HepG2 (cell line): ENCODE measurements around the gene MAIP1.

Experiments used
- CTCF ChIP-seq: sonication (generic); formaldehyde crosslinking; IDR thresholded peaks from 2 replicates; pipeline ENCODE4 v1.5.0; 2020; ENCODE audit warnings: mild to moderate bottlenecking, missing genetic modification reagents, moderate library complexity
- EZH2 ChIP-seq: conservative IDR thresholded peaks from 2 replicates; pipeline ENCODE4 v1.6.1; 2012; ENCODE audit warnings: mild to moderate bottlenecking, low read depth, low read length, moderate library complexity
- FOXA3 ChIP-seq: IDR thresholded peaks from 2 replicates; pipeline ENCODE4 v1.6.1; 2016; ENCODE audit warnings: missing genetic modification reagents, missing compliant biosample characterization
- FOXK1 ChIP-seq: sonication (generic); formaldehyde crosslinking; IDR thresholded peaks from 2 replicates; pipeline ENCODE4 v1.4.0; 2020; ENCODE audit warnings: low read depth, missing genetic modification reagents, borderline replicate concordance
- KAT2B ChIP-seq: fragments of 150-350 bp; IDR thresholded peaks from 2 replicates; pipeline ENCODE4 v1.6.1; 2014; ENCODE audit warnings: low read depth, low read length, borderline replicate concordance
- MAFG ChIP-seq: sonication (generic); formaldehyde crosslinking; IDR thresholded peaks from 2 replicates; pipeline ENCODE4 v1.5.1; 2020; ENCODE audit warnings: mild to moderate bottlenecking, missing genetic modification reagents
- MTA1 ChIP-seq: sonication (generic); formaldehyde crosslinking; IDR thresholded peaks from 2 replicates; pipeline ENCODE4 v1.4.0; 2020; ENCODE audit warnings: missing genetic modification reagents, mild to moderate bottlenecking, borderline replicate concordance
- POLR2A ChIP-seq, 2 experiments: IDR thresholded peaks; 2 replicates each; pipeline ENCODE4 v1.6.1; 2011; ENCODE audit warnings: low read depth in 2 of 2, low read length in 2 of 2, mild to moderate bottlenecking in 1 of 2, moderate library complexity in 1 of 2; ENCODE audit not compliant: insufficient read depth in 1 of 2
- POLR2AphosphoS2 ChIP-seq: IDR thresholded peaks from 2 replicates; pipeline ENCODE4 v1.6.1; 2011; ENCODE audit warnings: low read depth, low read length, improper control_type of control experiment
- ZNF138 ChIP-seq: sonication (generic); formaldehyde crosslinking; IDR thresholded peaks from 2 replicates; pipeline ENCODE4 v1.5.0; 2020; ENCODE audit warnings: mild to moderate bottlenecking, low read depth, missing genetic modification reagents
- ZNF24 ChIP-seq: fragments of 450-650 bp; IDR thresholded peaks from 2 replicates; pipeline ENCODE4 v1.6.1; 2017; ENCODE audit warnings: antibody characterized with exemption, mild to moderate bottlenecking

DNA sequence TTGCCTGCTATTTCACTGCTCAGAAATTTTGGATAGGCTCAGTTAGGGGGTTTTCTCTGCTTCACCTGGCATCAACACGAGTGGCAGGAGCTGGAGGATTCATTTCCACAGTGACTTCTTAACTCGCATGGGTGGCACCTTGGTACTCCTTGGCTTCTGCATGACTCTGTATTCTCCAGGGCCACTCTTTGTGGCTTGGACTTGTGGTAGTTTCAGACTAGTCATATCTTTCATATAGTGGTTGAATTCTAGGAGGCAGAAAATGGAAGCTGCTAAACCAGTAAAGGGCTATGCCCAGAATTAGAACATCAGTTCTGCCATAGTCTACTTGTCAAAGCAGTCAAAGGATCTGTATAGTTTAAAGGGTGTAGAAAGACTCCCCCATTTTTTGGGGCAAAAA is 6.8 kb downstream of the MAIP1 start:
- TF ChIP-seq KAT2B, result no peak
- no peak for TF ChIP-seq EZH2
- TF ChIP-seq ZNF24, result no peak
- TF ChIP-seq POLR2A (IDR thresholded peaks at IDR 0.05; ENCODE audit: insufficient read depth in 1 of 2, low read depth in 2 of 2, low read length in 2 of 2), result no peak
- no peak for TF ChIP-seq ZNF138 (CRISPR knock-in tag)
- TF ChIP-seq MAFG, result no peak
- no peak for TF ChIP-seq CTCF (CRISPR knock-in tag)
- no peak for TF ChIP-seq FOXK1
- TF ChIP-seq POLR2AphosphoS2, result no peak
- TF ChIP-seq MTA1 (CRISPR knock-in tag), result no peak
- TF ChIP-seq FOXA3 (CRISPR knock-in tag), result no peak
